Measurements from ENCODE around the gene XG. TPM values are rescaled to one million over a fixed set of nuclear protein-coding genes. Genes with fewer than 3 reads are reported as not detected.
"Not testable (repeated sequence)": the region's sequence is repeated elsewhere in the genome, so short reads cannot be mapped to it uniquely, and the experiment has no call there.

The XG gene
- total RNA-seq, 1 experiment from 2014 or later, result not detected

- H3K79me2 ChIP-seq (ENCODE audit: low read depth), result no peaks in the 10 kb centered on the region
- no peak for DNase-seq
- H3K4me2 ChIP-seq, result no peak overlapping the region
- TF ChIP-seq EZH2 (IDR thresholded peaks at IDR 0.05; ENCODE audit: low read depth) (no peak), CTCF (conservative IDR thresholded peaks at IDR 0.05) (no peak)
- no peaks in the 10 kb centered on the region for H3K9me2 ChIP-seq (ENCODE audit: insufficient read depth)
- CTCF ChIA-PET, result no interaction called here
- intact Hi-C loops (cut with micrococcal nuclease; ENCODE audit: unreplicated experiment), result no loop called here
- no peaks in the 10 kb centered on the region for H3K4me1 ChIP-seq (replicated peaks; ENCODE audit: insufficient read depth)
- no peaks in the 10 kb centered on the region; the same call in 1 of the 2 replicates for H3F3A ChIP-seq (ENCODE audit: insufficient read depth, low read depth)
- H4K20me1 ChIP-seq (ENCODE audit: insufficient read depth), result peaks cover 3% of the 10 kb centered on the region; the same call in 1 of the 2 replicates
- H3K36me3 ChIP-seq (ENCODE audit: low read depth), result no peaks in the 10 kb centered on the region
- H3K27ac ChIP-seq, result no peak overlapping the region
- H3K27me3 ChIP-seq (ENCODE audit: insufficient read depth, low read depth), result no peaks in the 10 kb centered on the region
- no peak overlapping the region for H2AFZ ChIP-seq
- H3K9me3 ChIP-seq (ENCODE audit: insufficient read depth, low read depth), result no peaks in the 10 kb centered on the region
- POLR2A ChIA-PET (ENCODE audit: unreplicated experiment), result no interaction called here
- H3K4me3 ChIP-seq, result no peak overlapping the region
- BruUV-seq (replicated peaks), result no TSS peak
Observed at GRCh38 chrX:2735270-2735669, 16.6 kb upstream of the XG start.

- H4K20me1 ChIP-seq (ENCODE audit: insufficient read depth), result peaks cover 3% of the 10 kb centered on the region; the same call in 1 of the 2 replicates
- ChIA-PET POLR2A (ENCODE audit: unreplicated experiment) (no interaction called here), CTCF (no interaction called here)
- no peak for DNase-seq
- no peak overlapping the region for H2AFZ ChIP-seq
- BruUV-seq (replicated peaks), result TSS peak; percentile 34
- no peak overlapping the region for H3K27ac ChIP-seq
- no peaks in the 10 kb centered on the region for H3K9me2 ChIP-seq (ENCODE audit: insufficient read depth)
- intact Hi-C loops (cut with micrococcal nuclease; ENCODE audit: unreplicated experiment), result no loop called here
- H3F3A ChIP-seq (ENCODE audit: insufficient read depth, low read depth), result no peaks in the 10 kb centered on the region; the same call in 1 of the 2 replicates
- H3K27me3 ChIP-seq (ENCODE audit: insufficient read depth, low read depth), result no peaks in the 10 kb centered on the region
- H3K79me2 ChIP-seq (ENCODE audit: low read depth), result no peaks in the 10 kb centered on the region
- TF ChIP-seq EZH2 (IDR thresholded peaks at IDR 0.05; ENCODE audit: low read depth) (no peak), CTCF (conservative IDR thresholded peaks at IDR 0.05) (no peak)
- no peak overlapping the region for H3K4me3 ChIP-seq
- no peaks in the 10 kb centered on the region for H3K4me1 ChIP-seq (replicated peaks; ENCODE audit: insufficient read depth)
- H3K9me3 ChIP-seq (ENCODE audit: insufficient read depth, low read depth), result no peaks in the 10 kb centered on the region
- H3K4me2 ChIP-seq, result no peak overlapping the region
- no peaks in the 10 kb centered on the region for H3K36me3 ChIP-seq (ENCODE audit: low read depth)
Observed at GRCh38 chrX:2740672-2741071, 11.2 kb upstream of the XG start.

GRCh38 chrX:2741386-2741785 lies 10.5 kb upstream of the XG start:
- Histone ChIP-seq H3K9me2 (ENCODE audit: insufficient read depth) (no peaks in the 10 kb centered on the region), H3K79me2 (ENCODE audit: low read depth) (no peaks in the 10 kb centered on the region), H3K27me3 (ENCODE audit: insufficient read depth, low read depth) (no peaks in the 10 kb centered on the region), H4K20me1 (ENCODE audit: insufficient read depth) (peaks cover 3% of the 10 kb centered on the region; the same call in 1 of the 2 replicates), H3K9me3 (ENCODE audit: insufficient read depth, low read depth) (no peaks in the 10 kb centered on the region), H3K36me3 (ENCODE audit: low read depth) (no peaks in the 10 kb centered on the region), H2AFZ (no peak overlapping the region), H3K27ac (no peak overlapping the region), H3F3A (ENCODE audit: insufficient read depth, low read depth) (no peaks in the 10 kb centered on the region; the same call in 1 of the 2 replicates), H3K4me2 (no peak overlapping the region), H3K4me1 (replicated peaks; ENCODE audit: insufficient read depth) (no peaks in the 10 kb centered on the region), H3K4me3 (no peak overlapping the region)
- no TSS peak for BruUV-seq (replicated peaks)
- CTCF ChIA-PET, result no interaction called here
- no peak for DNase-seq
- TF ChIP-seq CTCF (conservative IDR thresholded peaks at IDR 0.05), result no peak
- no peak for TF ChIP-seq EZH2 (IDR thresholded peaks at IDR 0.05; ENCODE audit: low read depth)
- POLR2A ChIA-PET (ENCODE audit: unreplicated experiment), result no interaction called here
- intact Hi-C loops (cut with micrococcal nuclease; ENCODE audit: unreplicated experiment), result no loop called here

GRCh38 chrX:2746250-2746649 lies 5.6 kb upstream of the XG start:
- DNase-seq; H3K9me2 ChIP-seq (ENCODE audit: insufficient read depth); CTCF ChIA-PET; H3K79me2 ChIP-seq (ENCODE audit: low read depth); H3K4me1 ChIP-seq (replicated peaks; ENCODE audit: insufficient read depth); H3K9me3 ChIP-seq (ENCODE audit: insufficient read depth, low read depth); H3K4me3 ChIP-seq; H3F3A ChIP-seq (ENCODE audit: insufficient read depth, low read depth); H3K27me3 ChIP-seq (ENCODE audit: insufficient read depth, low read depth); H4K20me1 ChIP-seq (ENCODE audit: insufficient read depth); H3K27ac ChIP-seq; BruUV-seq (replicated peaks); intact Hi-C loops (cut with micrococcal nuclease; ENCODE audit: unreplicated experiment); POLR2A ChIA-PET (ENCODE audit: unreplicated experiment); H3K36me3 ChIP-seq (ENCODE audit: low read depth); H3K4me2 ChIP-seq; H2AFZ ChIP-seq: not testable (repeated sequence)

Data from PC-9 (cell line).